NCI-H446 (cell line): ENCODE data around the gene SRD5A3.
A peak's percentile ranks its signal among the peaks of the same experiment; 100 is the strongest.

ENCODE experiments used
- DNase-seq, 2 experiments: peaks; one replicate each; lab custom pipeline; 2025; lab: John Stamatoyannopoulos, UW

Gene SRD5A3

DNA sequence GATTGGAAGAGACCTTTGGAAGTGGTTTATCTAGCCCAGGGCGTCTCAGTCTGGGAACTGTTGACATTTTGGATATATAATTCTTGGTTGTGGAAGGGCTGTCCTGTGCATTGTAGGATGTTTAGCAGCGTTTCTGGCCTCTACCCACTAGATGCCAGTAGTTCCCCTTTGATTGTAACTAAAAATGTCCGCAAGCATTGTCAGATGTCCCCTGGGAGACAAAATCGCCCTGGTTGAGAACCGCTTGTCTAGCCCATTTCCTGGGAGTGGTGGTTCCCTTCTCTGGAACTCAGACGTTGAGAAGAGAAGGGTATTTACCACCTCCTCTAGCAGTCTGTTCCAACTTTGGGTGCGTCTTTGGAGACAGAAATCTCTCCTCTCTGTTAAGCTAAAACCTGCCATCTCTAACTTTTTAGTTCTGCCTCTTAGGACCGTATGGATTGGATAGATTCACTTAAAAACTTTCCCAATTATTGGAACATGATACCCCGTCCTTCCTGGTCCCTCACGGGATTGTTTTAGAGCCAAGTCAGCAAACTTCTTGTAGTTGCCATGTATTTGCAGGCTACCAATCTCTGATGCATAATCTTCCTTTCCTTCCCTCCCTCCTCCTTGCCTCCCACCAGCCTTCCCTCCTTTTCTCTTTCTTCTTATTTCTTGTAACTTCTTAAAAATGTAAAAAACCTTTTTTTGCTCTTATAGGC lies 63.6 kb downstream of the SRD5A3 start:
- DNase-seq, result peak in 1 of 2 experiments; percentile 11

DNA sequence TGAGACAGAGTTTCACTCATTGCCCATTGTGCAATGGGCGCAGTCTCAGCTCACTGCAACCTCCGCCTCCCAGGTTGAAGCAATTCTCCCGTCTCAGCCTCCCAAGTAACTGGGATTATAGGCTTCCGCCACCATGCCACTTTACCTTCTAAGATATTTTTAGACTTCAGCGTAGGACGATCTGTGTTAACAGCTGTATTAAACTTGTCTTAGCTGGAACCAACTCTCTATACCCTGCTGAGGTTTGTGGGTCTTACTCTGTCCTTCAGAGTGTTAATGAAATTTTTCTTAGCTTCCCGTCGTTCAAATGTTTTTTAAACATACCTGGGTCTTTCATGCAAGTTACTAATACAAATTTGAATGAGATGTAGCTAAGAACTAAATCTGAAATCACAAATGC lies 64.4 kb downstream of the SRD5A3 start:
- DNase-seq, result no peak

DNA sequence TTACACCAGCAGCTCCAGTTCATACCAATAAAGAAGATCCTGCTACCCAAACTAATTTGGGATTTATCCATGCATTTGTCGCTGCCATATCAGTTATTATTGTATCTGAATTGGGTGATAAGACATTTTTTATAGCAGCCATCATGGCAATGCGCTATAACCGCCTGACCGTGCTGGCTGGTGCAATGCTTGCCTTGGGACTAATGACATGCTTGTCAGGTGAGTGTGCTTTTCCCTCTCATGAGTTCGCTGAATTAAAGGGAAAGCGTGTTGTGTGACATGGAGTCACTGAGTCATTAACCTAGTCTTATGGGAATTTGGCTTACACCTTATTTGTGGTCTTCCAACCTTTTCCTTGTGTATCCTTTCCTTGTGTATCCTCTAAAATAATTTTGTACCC lies 65.6 kb downstream of the SRD5A3 start:
- no peak for DNase-seq

DNA sequence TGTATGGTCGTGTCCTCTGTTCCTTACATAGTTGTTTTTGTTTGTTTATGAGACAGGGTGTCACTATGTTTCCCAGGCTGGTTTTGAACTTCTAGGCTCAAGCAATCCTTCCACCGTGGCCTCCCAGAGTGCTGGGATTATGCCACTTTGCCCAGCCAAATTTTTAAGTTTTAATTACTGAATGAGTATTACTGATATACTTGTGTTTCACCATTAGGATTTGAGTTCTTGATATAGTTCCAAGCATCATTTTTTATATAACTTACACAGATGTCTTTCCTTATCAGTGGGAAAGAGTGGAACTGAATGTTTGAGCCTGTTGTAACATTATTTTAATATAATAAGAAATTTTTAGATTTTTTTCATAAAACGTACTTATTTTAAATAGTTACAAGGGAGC lies 70.1 kb downstream of the SRD5A3 start:
- DNase-seq, result no peak
